CD4-positive, alpha-beta T cell treated with Interleukin-6 at 100 ng/mL for 8 hours (primary cell): ENCODE results near the gene TSPAN11.
"Not testable (repeated sequence)": the region's sequence is repeated elsewhere in the genome, so short reads cannot be mapped to it uniquely, and the experiment has no call there.

Experiments used
- DNase-seq: peaks from one replicate; pipeline ENCODE4 v3.0.0-alpha.2; 2020; ENCODE audit warnings: mixed read lengths, low spot score

The TSPAN11 gene, protein sequence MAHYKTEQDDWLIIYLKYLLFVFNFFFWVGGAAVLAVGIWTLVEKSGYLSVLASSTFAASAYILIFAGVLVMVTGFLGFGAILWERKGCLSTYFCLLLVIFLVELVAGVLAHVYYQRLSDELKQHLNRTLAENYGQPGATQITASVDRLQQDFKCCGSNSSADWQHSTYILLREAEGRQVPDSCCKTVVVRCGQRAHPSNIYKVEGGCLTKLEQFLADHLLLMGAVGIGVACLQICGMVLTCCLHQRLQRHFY

DNA sequence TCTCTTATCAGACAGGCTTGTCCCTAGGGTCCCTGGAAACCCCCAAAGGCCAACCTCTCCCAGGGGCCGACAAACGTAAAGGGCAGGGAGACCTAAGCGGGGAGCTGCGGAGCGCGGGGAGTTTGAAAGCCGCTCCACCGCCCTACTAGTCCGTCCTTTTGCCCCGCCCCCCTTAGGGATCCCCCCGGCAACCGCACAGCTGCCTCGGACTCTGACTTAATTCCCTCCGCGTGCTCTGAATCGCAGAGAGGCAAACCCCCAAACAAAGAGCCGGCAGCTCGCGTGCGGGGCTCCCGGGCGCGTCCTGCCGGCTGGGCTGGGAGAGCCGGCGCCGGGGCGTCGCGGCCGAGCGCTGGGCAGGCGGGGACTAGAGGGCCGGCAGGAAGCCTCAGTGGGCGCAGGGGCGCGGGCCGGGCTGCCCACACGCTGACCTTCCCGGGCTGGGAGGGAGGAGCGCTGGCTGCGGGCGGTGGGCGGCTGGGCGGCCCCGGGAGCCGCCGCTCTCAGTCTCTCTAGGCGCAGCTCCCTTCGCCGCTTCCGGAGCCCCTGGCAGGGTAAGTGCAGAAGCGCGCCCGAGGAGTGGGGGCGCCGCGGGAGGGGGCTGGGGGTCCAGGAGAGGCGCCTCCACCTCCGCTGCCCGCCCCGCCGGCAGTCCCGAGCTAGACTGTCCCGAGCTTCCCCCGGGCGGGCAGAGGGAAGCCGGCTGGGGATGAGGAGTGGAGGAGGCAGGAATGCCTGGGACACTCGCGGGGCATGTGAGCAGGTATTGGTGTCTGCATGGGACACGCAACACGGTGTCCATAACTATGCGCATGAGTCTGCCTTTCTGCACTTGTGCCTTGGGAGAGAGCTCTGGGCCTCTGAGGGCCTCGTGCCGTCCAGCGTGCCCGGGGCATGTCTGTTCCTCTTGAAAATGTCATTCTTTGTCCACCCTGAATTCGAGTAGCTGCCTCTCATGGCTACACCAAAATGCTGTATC, at the start of gene TSPAN11:
TSPAN11 (plus strand) TSS at position 506 of the 979 bp plus-strand sequence. CDS start 27,244 bp downstream, outside the sequence.
- DNase-seq, result no peak

DNA sequence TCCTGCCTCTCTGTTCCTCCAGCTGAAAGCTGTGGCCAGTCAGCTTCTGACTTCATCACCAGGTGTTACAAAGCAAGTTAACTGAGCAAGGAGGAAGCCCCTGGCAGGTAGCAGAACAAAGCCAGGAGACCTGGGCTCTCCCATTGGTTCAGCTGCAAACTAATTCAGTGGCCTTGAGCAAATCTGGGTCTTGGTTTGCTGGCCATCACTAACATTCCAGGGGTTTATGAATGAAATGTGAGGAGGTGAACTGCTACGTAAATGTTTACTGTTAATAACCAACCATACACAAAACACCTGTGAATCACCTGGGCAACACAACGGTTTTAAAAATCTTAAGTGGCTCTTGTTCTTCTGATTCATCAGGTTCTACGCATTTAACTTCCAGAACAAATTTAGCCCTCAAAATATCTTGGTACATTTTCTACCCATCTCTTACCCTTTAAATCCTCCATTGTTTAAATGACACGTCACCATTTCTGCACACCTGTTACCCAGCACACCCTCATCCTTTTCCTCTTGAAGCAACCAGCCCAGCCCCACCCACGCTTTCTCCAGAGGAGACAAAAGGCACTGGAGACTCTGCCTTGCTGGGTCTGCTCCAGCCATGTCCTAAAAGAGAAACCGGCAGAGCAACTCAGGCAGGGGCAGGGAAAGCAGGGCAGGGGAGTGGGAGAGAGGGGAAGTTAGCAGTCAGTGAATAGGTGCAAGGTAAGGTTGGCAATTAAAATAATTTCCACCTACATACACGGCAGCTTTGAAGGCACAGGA, 49.3 kb upstream of the TSPAN11 start:
- DNase-seq, result no peak

DNA sequence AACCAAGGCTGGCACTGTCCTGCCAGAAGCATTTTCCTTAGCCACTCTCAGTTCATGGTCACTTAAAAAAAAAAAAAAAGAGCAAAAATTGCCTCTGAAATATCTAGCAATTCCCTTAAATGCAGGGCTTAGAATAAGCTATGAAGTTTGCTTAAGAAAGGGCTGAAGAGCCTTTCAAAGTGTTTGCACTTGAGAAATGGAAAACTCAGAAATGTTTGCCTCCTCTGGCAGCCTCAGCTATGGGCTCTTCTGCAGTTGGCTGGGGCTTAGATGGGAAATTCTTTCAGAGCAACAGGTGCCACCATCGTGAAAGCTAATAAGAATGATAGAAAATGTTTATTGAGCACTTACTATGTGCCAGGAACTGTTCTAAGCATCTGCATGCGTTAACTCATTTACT, 48.5 kb upstream of the TSPAN11 start:
- no peak for DNase-seq

DNA sequence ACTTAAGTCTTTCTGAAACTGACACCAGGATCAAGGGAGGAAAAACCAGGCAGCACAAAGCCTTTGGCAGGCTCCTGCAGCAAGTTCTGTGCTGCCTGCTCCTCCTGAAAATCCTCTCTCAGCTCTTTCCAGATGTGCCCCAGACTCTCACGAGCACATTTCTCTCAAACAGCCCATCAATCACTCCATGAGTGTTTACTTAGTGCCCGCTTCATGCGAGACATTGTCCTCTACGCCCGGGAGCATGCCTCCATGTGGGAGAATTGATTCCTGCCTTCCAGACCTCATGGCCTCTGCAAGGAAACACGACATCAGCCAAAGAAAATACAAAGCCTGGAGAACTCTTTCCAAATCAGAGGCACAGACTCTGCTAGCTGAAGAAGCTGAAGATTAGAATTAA, 46.5 kb upstream of the TSPAN11 start:
- DNase-seq, result no peak

DNA sequence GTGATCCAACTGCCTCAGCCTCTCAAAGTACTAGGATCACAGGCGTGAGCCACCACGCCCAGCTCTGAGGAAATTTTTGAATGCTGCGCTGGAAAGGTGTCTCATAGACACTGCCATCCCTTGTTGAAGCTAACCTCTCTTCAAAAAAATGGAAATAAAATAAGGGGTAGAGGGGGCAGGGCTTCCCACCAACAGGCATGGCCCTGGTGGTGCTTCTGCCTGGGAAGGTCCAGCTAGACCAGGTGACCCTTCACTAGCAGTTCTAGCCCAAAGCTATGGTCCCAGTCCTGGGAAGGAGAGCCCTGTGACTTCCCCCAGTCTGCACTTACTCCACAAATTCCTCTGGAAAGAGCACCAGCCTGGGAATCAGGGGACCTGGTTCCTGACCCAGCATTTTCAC, 45.7 kb upstream of the TSPAN11 start:
- no peak for DNase-seq

DNA sequence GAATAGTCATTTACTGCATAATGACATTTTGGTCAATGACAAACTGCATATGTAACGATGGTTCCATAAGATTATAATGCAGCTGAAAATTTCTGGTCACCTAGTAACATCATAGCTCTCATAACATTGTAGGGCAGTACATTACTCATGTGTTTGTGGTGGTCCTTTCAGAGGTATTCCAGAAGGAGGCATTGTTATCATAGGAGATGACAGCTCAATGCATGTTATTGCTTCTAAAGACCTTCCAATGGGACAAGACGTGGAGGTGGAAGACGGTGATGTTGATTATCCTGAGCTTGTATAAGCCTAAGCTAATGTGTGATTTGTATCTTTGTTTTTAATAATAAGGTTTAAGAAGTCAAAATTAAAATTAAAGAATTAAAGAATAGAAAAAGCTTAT, 43.8 kb upstream of the TSPAN11 start:
- no peak for DNase-seq

DNA sequence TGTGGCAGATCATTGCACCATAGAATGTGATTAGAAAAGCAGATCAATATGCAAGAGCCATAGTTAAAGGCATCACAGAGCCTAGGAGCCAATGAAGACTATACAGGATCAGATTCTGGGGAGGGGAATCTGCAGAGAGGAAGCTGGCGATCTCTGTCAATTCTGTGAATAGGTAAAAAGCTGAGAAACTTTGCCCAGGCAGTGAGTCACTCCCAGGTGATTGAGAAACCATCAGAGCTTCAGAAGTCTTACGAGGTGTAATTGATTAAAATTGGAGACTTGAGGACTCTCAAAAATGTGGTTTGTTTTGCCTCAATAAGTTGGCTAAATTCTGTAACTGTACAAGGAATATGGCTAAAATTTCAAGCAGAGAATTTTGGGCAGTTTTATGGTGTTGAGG, 41.7 kb upstream of the TSPAN11 start:
- no peak for DNase-seq

DNA sequence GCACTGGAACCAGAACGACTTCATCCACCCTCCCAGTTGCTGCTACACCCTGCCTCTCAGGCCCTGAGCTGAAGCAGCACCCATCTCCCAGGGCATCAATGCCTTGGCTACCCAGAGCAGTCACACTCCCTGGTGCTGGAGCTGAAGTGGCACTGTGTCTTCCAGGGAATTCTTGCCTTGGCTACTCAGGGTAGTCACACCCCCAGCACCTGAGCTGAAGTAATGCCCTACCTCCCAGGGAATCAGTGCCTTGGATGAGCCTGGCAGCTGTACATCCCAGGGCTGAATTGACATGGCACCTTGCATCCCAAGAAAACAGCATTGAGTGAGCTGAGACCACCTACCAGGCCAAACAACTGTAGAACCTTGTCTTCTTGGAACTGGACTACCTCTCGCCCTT, 41.2 kb upstream of the TSPAN11 start:
- no peak for DNase-seq

DNA sequence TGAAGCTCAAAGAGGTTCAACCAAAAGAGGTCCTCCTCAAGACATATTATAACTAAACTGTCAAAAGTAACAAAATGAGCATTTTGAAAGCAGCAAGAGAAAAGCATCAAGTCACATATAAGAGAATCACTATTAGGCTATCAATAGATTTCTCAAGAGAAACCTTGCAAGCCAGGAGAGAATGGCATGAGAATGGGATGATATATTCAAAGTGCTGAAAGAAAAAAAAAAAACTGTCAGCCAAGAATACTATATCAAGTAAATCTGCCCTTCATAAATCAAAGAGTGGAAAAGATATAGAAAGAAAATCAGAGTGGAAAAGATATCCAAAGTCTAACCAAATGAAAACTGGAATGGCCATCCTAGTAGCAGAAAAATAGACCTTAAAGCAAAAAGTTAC, 39.3 kb upstream of the TSPAN11 start:
- no peak for DNase-seq

DNA sequence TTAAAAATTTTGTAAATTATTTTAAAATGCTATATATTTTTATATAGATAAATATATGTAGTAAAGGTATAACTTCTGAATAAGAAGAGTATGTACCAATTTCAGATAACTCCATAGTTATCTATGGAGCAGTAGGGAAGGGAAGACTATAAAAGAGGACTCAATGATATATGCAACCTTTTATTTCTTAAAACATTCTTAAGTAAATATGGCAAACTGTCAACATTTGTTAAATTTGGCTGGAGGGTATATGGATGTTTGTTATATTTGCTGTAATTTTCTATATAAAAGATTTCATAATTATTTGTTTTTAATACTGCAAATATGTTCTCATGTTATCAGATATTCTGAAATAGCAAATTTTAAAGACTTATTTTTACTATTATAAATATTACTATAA, 38.3 kb upstream of the TSPAN11 start:
- no peak for DNase-seq

DNA sequence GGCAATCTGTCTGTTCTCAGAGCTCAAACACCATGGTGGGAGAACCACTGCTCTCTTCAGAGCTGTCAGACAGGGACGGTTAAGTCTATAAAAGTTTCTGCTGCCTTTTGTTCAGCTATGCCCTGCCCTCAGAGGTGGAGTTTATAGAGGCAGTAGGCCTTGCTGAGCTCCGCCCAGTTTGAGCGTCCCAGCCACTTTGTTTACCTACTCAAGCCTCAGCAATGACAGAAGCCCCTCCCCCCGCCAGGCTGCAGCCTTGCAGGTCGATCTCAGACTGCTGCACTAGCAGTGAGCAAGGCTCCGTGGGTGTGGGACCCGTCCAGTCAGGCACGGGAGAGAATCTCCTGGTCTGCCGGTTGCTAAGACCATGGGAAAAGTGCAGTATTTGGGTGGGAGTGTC, 32.0 kb upstream of the TSPAN11 start:
- not testable (repeated sequence) for DNase-seq

DNA sequence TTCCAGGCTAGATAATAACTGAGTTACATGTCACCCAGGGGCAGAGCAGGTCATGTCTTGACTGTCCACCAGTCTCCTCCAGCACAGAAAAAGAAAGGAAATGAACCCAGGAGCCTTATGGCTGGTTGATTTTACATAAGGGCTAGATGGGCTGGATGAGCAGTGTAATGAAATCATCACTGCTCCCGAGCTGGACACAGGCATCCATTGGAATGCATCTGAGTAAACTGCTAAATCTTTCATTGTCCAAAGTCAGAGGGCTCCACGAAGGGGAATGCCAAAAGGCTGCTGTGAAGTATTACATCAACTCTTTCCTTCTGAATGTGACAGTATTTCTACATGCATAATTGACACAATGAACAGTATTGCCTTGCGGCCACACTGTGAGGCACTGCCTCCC, 30.1 kb upstream of the TSPAN11 start:
- no peak for DNase-seq

DNA sequence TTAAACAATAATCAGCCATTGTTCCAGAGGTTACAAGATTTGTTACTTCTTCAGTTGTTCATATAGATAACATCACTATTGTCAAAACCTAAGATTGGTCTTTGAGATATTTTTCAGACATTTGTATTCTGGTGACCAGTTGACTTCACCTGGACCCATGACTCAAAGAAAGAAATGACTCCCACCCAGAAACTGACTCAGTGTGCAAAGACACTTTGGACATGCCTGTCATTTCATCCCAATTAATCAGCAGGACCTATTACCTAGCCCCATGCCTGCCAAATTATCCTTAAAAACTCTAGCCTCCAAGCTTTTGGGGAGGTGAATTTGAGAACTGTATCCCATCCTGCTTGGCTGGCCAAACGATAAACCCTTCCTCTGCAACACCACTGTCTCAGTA, 27.7 kb upstream of the TSPAN11 start:
- no peak for DNase-seq

DNA sequence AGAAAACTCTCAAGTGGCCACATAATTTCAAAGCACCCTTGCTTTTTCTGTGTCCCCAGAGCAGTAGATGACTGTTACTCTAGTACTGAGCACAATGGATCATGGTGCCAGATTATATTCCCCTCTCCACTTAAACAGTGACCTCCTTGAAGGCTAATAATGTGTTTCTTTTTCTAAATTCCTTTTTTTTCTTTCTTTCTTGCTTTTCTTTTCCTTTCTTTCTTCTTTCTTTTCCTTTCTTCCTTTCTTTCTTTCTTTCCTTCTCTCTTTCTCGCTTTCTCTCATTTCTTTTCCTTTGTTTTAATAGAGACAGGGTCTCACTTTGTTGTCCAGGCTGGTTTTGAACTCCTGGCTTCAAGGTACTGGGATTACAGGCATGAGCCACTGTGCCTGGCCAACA, 26.2 kb upstream of the TSPAN11 start:
- no peak for DNase-seq

DNA sequence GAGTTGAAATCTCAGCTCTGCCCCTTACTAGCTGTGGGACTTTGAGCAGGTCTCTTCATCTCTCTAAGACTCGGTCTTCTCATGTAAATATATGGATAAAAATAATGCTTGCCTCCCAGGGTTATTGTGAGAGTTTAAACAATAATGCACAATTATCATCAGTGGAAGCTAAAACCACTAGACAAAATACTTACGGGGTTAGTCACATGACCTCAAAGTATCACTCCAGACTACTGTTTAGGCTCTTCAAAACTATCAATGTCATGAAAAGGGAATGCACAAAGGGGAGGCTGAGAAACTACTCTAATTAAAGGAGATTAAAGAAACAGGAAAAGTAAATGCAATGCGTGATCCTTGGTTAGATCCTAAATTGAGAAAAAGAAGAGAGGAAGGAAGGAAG, 24.5 kb upstream of the TSPAN11 start:
- no peak for DNase-seq

DNA sequence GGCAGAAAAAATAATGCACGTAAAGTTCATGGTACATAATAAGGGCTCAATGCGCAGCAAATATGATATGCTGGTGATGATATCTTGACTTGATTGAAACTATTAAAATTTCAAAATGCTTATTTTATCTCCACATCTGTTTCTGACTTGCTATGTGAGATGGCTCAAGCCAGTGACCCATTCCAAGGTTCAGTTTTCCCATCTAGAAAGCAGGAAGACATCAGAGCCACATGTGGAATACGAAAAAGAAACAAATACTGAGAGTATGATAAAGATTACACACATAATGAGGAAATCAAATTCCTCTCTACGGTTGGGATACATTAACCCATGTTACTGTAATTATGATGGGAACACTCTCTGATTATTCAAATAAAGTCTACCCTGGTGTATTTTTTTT, 24.0 kb upstream of the TSPAN11 start:
- no peak for DNase-seq

DNA sequence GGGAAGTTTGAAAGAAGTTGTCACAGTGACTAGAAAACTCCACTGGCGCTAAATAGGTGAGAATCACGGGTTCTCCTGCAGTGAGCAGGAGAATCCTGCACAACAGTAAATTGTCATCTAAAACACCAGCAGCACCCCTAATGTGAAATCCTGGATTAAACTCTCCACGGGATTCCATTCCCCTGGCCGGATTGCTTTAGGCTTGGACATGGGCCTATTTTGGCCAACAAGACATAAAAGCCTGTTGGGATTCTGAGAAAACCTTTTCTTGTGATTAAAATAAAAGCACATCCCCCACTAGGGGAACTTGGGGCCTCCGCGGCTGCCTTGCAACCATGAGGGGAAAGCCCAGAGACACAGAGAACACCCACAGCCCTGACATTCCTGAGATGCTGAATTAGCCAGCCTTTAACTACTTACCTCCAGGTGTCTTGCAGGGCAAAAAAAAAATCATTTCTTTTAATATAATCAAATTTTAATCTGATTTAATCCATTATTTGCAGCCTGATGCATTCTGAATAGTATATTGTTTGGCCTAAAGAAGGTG, 21.0 kb upstream of the TSPAN11 start:
- no peak for DNase-seq

DNA sequence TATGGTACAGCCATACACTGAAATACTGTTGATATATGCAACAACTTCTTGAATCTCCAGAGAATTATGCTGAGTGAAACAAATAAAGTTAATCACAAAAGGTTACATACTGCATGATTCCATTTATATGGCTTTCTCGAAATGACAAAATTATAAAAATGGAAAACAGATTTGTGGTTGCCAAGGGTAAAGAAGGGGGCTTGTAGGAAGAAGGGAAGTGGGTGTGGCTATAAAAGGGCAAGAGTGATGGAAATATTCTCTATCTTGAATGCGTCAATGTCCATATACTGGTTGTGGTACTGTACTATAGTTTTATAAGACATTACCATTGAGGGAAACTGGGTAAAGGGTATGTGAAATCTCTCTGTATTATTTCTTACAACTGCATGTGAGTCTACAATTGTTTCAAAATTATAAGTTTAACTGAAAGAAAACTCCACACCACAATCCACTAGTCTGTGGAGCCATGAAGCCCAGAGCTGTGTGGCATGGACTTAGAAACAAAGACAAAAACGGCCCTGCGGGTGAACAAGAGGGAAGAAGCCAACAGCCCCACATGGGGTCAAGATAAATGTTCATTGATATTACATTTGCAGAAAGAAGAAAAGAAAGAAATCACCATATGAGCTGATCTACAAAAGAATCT, 18.3 kb upstream of the TSPAN11 start:
- no peak for DNase-seq

DNA sequence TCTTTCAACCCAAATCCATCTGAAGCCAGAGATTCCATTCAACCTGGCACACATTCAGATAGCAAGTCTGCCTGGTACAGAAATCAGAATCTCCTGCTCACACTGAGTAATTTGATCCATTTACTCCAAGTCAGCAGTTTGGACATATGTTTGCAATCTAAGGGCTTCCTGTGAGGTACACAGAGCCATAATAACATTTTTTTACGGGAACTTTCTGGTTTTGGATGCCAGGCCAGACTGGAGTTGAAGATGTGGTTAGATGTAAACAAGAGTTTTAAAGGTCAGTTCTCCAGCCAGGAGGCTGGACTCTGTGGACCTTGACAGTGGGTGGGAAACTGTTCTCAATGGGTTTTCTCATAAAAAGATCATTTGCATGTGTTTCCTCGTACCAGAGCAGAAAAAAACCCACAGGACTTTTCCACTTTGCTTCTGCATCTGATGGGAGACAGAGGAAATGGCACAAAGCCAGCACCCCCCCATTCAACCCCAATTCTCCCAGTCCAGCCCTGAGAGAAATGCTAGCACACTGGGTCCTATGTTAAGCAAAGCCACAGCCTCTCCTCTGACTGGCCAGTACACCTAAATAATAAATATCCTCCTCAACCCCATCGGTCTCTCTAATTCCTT, 17.7 kb upstream of the TSPAN11 start:
- no peak for DNase-seq

DNA sequence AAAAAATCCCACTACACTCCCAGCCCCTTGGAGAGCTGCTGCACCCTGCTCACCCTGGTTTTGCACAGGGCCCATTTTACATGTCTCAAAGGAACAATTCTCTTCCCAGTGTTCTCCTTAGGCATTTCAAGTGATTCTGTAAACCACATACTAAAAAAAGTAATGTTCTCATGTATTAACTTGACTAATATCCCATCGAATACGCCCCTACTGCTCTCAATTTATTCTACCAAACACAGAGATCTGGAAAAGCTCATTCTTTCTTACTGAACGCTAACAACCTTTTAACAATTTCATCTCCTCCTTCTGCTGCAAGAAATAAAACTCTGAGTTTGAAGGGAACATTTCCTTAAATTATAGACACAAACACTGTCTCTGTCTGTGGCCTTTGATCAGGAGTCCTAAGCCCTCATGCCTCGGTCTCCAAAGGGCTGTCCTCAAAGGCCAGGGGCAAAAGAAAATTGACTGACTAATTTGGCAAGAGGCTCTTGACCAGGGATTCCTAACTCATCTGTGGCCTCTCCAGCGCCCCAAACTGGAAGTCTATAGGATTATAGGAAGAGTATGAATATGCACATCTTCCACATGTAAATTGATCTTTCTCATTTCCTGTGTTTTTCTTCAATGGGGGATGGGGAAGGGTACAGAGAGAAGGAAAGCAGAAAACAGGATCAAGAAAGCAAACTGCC, 17.1 kb upstream of the TSPAN11 start:
- DNase-seq, result no peak

DNA sequence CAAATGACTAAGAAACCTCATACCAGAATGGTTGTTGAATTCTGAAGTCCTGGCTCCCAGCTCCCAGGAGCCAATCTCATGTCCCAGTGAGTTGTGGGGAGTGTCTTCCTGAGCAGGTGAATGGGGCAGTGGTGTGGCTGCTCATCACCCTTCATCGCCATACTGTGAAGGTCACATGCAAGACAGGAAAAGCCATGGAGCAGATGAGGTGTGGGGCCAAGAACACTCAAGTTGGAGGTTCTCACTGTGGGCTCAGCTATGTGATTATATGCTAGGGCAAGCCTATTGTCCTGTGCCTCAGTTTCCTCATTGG, 16.6 kb upstream of the TSPAN11 start:
- no peak for DNase-seq
